Thymus (tissue), 11 donors: ENCODE results near the gene MGAT4B. TPM values are rescaled to one million over a fixed set of nuclear protein-coding genes. Genes with fewer than 3 reads are reported as not detected.

ENCODE experiments used
- DNase-seq, 9 donors: peaks; one replicate each; pipeline ENCODE4 v3.0.0-alpha.2; 2013; ENCODE audit warnings: low spot score in 9 of 9, low read depth in 6 of 9, missing footprints in 1 of 9
- H3K27ac ChIP-seq, 2 donors: one replicate each; pipeline ENCODE4 v1.5.1; 2013; ENCODE audit warnings: control low read depth in 1 of 2, low read depth in 1 of 2, low read length in 1 of 2, mild to moderate bottlenecking in 1 of 2, moderate library complexity in 1 of 2
- H3K27me3 ChIP-seq, 2 donors: one replicate each; pipeline ENCODE4 v1.5.1; 2013; ENCODE audit warnings: low read length in 1 of 2; ENCODE audit not compliant: control insufficient read depth in 2 of 2, insufficient read depth in 1 of 2
- H3K36me3 ChIP-seq, 2 donors: one replicate each; pipeline ENCODE4 v1.5.1; 2013; ENCODE audit warnings: low read length in 1 of 2, mild to moderate bottlenecking in 1 of 2, moderate library complexity in 1 of 2; ENCODE audit not compliant: control insufficient read depth in 2 of 2, insufficient read depth in 2 of 2
- H3K4me1 ChIP-seq, 2 donors: one replicate each; pipeline ENCODE4 v1.5.1; 2013; ENCODE audit warnings: low read length in 2 of 2; ENCODE audit not compliant: control insufficient read depth in 2 of 2, insufficient read depth in 2 of 2
- H3K4me3 ChIP-seq, 2 donors: one replicate each; pipeline ENCODE4 v1.5.1; 2013; ENCODE audit warnings: low read length in 2 of 2, control low read depth in 1 of 2, mild to moderate bottlenecking in 1 of 2
- H3K9me3 ChIP-seq, 2 donors: one replicate each; pipeline ENCODE4 v1.5.1; 2013; ENCODE audit warnings: low read length in 1 of 2, mild to moderate bottlenecking in 1 of 2; ENCODE audit not compliant: control insufficient read depth in 2 of 2, insufficient read depth in 1 of 2
- WGBS: extraction: QIAGEN DNeasy Blood & Tissue Kit; methylation state at CpG from one replicate; pipeline ENCODE4 v1.1.7; 2013; 5-methylcytosine and 5-hydroxymethylcytosine counted together
- polyA plus RNA-seq: library from polyadenylated mRNA; stranded (reverse); fragments of 200-250 nt; gene quantifications from one replicate; pipeline ENCODE4 v1.2.3, GENCODE V29; 2013
- total RNA-seq: library from RNA; stranded (reverse); fragments of 120-200 nt; gene quantifications from one replicate; pipeline ENCODE4 v1.2.4, GENCODE V29; 2013
- donor health status: healthy.

MGAT4B gene
- total and polyA plus RNA-seq, 2 donors, result 23.6 to 56.7 TPM

- Histone ChIP-seq H3K4me1 (peaks cover 7 to 34% of the 10 kb centered on the region in 2 donors), H3K9me3 (no peaks in the 10 kb centered on the region), H3K27ac (no peak overlapping the region), H3K36me3 (peaks cover 6 to 20% of the 10 kb centered on the region in 2 donors), H3K4me3 (peak overlapping the region in 1 of 2 donors; percentile 29), H3K27me3 (peaks cover 28 to 52% of the 10 kb centered on the region in 2 donors)
- WGBS, result 4% methylated on average over 72 of the region's 72 CpGs
- no peak for DNase-seq
Measured at GRCh38 chr5:179816796-179817469, 10.3 kb upstream of the MGAT4B start.

- no peak for DNase-seq
- H3K36me3 ChIP-seq, result peaks cover 8 to 21% of the 10 kb centered on the region in 2 donors
- peak overlapping the region in 1 of 2 donors; percentile 29 for H3K4me3 ChIP-seq
- H3K27me3 ChIP-seq, result peaks cover 28 to 52% of the 10 kb centered on the region in 2 donors
- H3K9me3 ChIP-seq, result no peaks in the 10 kb centered on the region
- WGBS, result 73% methylated on average over 23 of the region's 23 CpGs
- no peak overlapping the region for H3K27ac ChIP-seq
- peaks cover 7 to 29% of the 10 kb centered on the region in 2 donors for H3K4me1 ChIP-seq
Measured at GRCh38 chr5:179816401-179816795, 9.7 kb upstream of the MGAT4B start.

GRCh38 chr5:179815491-179816249 is 9.0 kb upstream of the MGAT4B start:
- Histone ChIP-seq H3K9me3 (peaks cover 0 to 5% of the 10 kb centered on the region in 2 donors), H3K4me3 (no peak overlapping the region), H3K4me1 (peaks cover 7 to 29% of the 10 kb centered on the region in 2 donors), H3K27me3 (peaks cover 28 to 52% of the 10 kb centered on the region in 2 donors), H3K36me3 (peaks cover 12 to 21% of the 10 kb centered on the region in 2 donors), H3K27ac (no peak overlapping the region)
- WGBS, result 95% methylated on average over 21 of the region's 21 CpGs
- no peak for DNase-seq

GRCh38 chr5:179814090-179814489 is 7.4 kb upstream of the MGAT4B start:
- WGBS, result 94% methylated on average over 3 of the region's 3 CpGs
- Histone ChIP-seq H3K9me3 (peaks cover 0 to 5% of the 10 kb centered on the region in 2 donors), H3K36me3 (peaks cover 12 to 21% of the 10 kb centered on the region in 2 donors), H3K4me1 (peaks cover 0 to 13% of the 10 kb centered on the region in 2 donors), H3K4me3 (no peak overlapping the region), H3K27me3 (peaks cover 21 to 37% of the 10 kb centered on the region in 2 donors), H3K27ac (no peak overlapping the region)
- no peak for DNase-seq

GRCh38 chr5:179812997-179813607 is 6.4 kb upstream of the MGAT4B start:
- peaks cover 0 to 5% of the 10 kb centered on the region in 2 donors for H3K9me3 ChIP-seq
- H3K36me3 ChIP-seq, result peaks cover 12 to 21% of the 10 kb centered on the region in 2 donors
- peaks cover 14 to 27% of the 10 kb centered on the region in 2 donors for H3K27me3 ChIP-seq
- H3K4me3 ChIP-seq, result no peak overlapping the region
- peaks cover 0 to 4% of the 10 kb centered on the region in 2 donors for H3K4me1 ChIP-seq
- H3K27ac ChIP-seq, result no peak overlapping the region
- WGBS, result 97% methylated on average over 5 of the region's 5 CpGs
- no peak for DNase-seq

- Histone ChIP-seq H3K4me1 (peaks cover 3 to 5% of the 10 kb centered on the region in 2 donors), H3K4me3 (no peak overlapping the region), H3K36me3 (peaks cover 12 to 21% of the 10 kb centered on the region in 2 donors), H3K9me3 (peaks cover 0 to 5% of the 10 kb centered on the region in 2 donors), H3K27ac (no peak overlapping the region), H3K27me3 (peaks cover 8 to 21% of the 10 kb centered on the region in 2 donors)
- DNase-seq, result no peak
- 98% methylated on average over 27 of the region's 27 CpGs for WGBS
Measured at GRCh38 chr5:179812135-179812825, 5.6 kb upstream of the MGAT4B start.

- DNase-seq, result peak in 1 of 9 donors; percentile 49
Measured at GRCh38 chr5:179805529-179806249, 977 bp downstream of the MGAT4B start.

GRCh38 chr5:179805070-179805528 is 1.6 kb downstream of the MGAT4B start:
- peak overlapping the region in 1 of 2 donors; percentile 99 for H3K4me3 ChIP-seq
- WGBS, result 93% methylated on average over 9 of the region's 9 CpGs
- H3K4me1 ChIP-seq, result peaks cover 16 to 42% of the 10 kb centered on the region in 2 donors
- peaks cover 0 to 7% of the 10 kb centered on the region in 2 donors for H3K36me3 ChIP-seq
- no peak for DNase-seq
- no peak overlapping the region for H3K27ac ChIP-seq
- no peaks in the 10 kb centered on the region for H3K9me3 ChIP-seq
- H3K27me3 ChIP-seq, result peaks cover 0 to 10% of the 10 kb centered on the region in 2 donors

More at GRCh38 chr5:179805529-179806249, 977 bp downstream of the MGAT4B start:
- Histone ChIP-seq H3K27ac (peak overlapping the region in 1 of 2 donors; percentile 78), H3K4me1 (peaks cover 16 to 42% of the 10 kb centered on the region in 2 donors), H3K4me3 (peak overlapping the region; percentile 57 to 99), H3K9me3 (no peaks in the 10 kb centered on the region), H3K36me3 (peaks cover 0 to 3% of the 10 kb centered on the region in 2 donors), H3K27me3 (peaks cover 0 to 10% of the 10 kb centered on the region in 2 donors)
- 23% methylated on average over 65 of the region's 65 CpGs for WGBS
